Keratinocyte (primary cell): ENCODE results near the gene IARS1.

Experiments
- EZH2 ChIP-seq: IDR thresholded peaks from one replicate; pipeline ENCODE4 v1.6.1; 2012; ENCODE audit warnings: inconsistent platforms, mild to moderate bottlenecking, low read length, moderate library complexity
- TF ChIP-seq, protein P1 (sequence below), 3 experiments: IDR thresholded peaks in 1 of 3; conservative IDR thresholded peaks in 1 of 3; optimal IDR thresholded peaks in 1 of 3; 2 replicates in 2 of 3; 3 replicates in 1 of 3; pipeline versions ENCODE3 to v1.5.1; 2011; ENCODE audit warnings: low read length in 3 of 3, mild to moderate bottlenecking in 3 of 3, moderate library complexity in 2 of 3, control low read depth in 1 of 3, inconsistent platforms in 1 of 3; ENCODE audit not compliant: insufficient read depth in 2 of 3; ENCODE audit errors: extremely low read depth in 1 of 3

DNA sequence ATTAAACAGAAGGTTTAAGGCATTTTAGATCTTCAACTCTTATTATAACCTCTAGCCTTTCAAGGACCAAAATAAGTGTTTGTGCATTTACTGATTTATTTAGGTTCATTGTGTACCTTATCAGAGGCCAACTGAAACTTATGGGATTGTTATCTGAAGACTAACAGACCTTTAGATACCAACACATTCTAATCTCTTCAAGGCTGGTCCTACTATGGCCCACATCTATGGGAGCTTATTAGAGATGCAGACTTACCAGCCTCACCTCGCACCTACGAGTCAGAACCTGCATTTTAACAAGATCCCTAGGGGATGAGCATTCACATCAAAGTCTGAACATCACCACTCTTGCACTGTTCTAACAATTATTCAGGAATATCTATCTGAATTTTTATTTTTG lies 1.9 kb downstream of the IARS1 start:
- TF ChIP-seq, protein P1, sequence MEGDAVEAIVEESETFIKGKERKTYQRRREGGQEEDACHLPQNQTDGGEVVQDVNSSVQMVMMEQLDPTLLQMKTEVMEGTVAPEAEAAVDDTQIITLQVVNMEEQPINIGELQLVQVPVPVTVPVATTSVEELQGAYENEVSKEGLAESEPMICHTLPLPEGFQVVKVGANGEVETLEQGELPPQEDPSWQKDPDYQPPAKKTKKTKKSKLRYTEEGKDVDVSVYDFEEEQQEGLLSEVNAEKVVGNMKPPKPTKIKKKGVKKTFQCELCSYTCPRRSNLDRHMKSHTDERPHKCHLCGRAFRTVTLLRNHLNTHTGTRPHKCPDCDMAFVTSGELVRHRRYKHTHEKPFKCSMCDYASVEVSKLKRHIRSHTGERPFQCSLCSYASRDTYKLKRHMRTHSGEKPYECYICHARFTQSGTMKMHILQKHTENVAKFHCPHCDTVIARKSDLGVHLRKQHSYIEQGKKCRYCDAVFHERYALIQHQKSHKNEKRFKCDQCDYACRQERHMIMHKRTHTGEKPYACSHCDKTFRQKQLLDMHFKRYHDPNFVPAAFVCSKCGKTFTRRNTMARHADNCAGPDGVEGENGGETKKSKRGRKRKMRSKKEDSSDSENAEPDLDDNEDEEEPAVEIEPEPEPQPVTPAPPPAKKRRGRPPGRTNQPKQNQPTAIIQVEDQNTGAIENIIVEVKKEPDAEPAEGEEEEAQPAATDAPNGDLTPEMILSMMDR (optimal IDR thresholded peaks at IDR 0.05 in 1 of 3, IDR thresholded peaks at IDR 0.05 in 1 of 3, conservative IDR thresholded peaks at IDR 0.05 in 1 of 3; ENCODE audit: extremely low read depth in 1 of 3, insufficient read depth in 2 of 3, low read length in 3 of 3), result no peak
- no peak for TF ChIP-seq EZH2
